Neural crest cell (in vitro differentiated cells): Measurements from ENCODE around the gene RXRB. TPM values are rescaled to one million over a fixed set of nuclear protein-coding genes. Genes with fewer than 3 reads are reported as not detected.

Experiments used
- DNase-seq: peaks from one replicate; pipeline ENCODE4 v3.0.0; 2021; ENCODE audit warnings: low read depth, mixed read lengths, low spot score
- H3K27ac Mint-ChIP-seq: one replicate; pipeline ENCODE4 v1.8.0; 2021; ENCODE audit warnings: mild to moderate bottlenecking, mixed read lengths; ENCODE audit not compliant: unreplicated experiment
- H3K27me3 Mint-ChIP-seq: 2 replicates; pipeline ENCODE4 v1.8.0; 2021; ENCODE audit warnings: low read depth, mild to moderate bottlenecking, mixed read lengths
- H3K36me3 Mint-ChIP-seq: 2 replicates; pipeline ENCODE4 v1.8.0; 2021; ENCODE audit warnings: low read depth, mild to moderate bottlenecking, mixed read lengths
- H3K4me1 Mint-ChIP-seq: 2 replicates; pipeline ENCODE4 v1.8.0; 2021; ENCODE audit warnings: mixed read lengths
- H3K4me3 Mint-ChIP-seq: one replicate; pipeline ENCODE4 v1.8.0; 2021; ENCODE audit warnings: mild to moderate bottlenecking, mixed read lengths
- H3K9me3 Mint-ChIP-seq: 2 replicates; pipeline ENCODE4 v1.8.0; 2021; ENCODE audit warnings: mixed read lengths
- CTCF ChIP-seq: fragments of 200-600 bp; sonication (generic); conservative IDR thresholded peaks from 2 replicates; pipeline ENCODE4 v1.5.0; 2021; ENCODE audit warnings: antibody characterized with exemption, mild to moderate bottlenecking
- total RNA-seq: library from RNA; stranded (reverse); gene quantifications from 2 replicates; pipeline ENCODE4 v1.2.1, GENCODE V29; 2021

Gene RXRB
- total RNA-seq, 1 donor from 2014 or later, result 33.1 TPM

DNA sequence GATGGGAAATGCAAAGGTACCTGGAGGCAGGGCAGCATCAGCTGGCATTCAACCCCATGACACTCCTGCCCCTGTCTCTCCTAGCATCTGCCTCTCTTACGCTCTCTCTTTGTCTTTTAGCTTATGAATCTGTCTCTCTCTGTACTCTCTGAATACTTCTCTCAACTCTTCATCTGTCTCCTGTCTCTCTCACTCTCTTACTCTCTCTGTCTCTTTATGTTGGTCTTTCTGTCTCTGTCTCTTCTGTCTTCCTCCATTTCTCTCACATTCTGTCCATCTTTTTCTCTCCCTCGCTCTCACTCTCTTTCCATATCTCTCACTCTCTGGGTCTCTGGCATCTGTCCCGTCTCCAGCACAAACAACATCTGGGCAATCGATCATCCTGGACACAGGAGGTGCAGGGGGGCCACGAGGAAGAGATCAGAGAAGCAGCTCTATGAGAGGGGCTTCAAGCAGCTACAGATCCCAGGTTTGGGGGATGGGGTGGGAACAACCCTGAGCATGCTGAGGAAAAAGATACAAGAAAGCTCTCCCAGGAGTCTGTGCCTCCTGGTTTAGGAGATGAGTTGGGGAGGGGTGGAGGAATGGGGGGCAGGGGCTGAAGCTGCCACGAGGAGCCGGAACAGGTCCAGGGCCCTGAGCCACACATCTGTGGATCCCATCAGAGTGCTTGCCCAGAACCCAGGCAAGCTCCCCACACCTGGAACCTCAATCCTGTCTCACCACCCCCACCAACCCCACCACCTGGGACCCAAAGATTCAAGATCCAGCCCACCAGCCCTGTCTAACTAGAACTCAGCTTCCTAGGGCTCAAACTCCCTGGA is 10.6 kb downstream of the RXRB start:
- no peaks in the 10 kb centered on the region for H3K9me3 Mint-ChIP-seq
- no peak for DNase-seq
- no peak overlapping the region for H3K27ac Mint-ChIP-seq
- no peak for TF ChIP-seq CTCF
- peaks cover 35% of the 10 kb centered on the region for H3K4me1 Mint-ChIP-seq
- H3K36me3 Mint-ChIP-seq, result peaks cover 4% of the 10 kb centered on the region
- peak overlapping the region; percentile 17 for H3K4me3 Mint-ChIP-seq
- peaks cover 54% of the 10 kb centered on the region for H3K27me3 Mint-ChIP-seq

DNA sequence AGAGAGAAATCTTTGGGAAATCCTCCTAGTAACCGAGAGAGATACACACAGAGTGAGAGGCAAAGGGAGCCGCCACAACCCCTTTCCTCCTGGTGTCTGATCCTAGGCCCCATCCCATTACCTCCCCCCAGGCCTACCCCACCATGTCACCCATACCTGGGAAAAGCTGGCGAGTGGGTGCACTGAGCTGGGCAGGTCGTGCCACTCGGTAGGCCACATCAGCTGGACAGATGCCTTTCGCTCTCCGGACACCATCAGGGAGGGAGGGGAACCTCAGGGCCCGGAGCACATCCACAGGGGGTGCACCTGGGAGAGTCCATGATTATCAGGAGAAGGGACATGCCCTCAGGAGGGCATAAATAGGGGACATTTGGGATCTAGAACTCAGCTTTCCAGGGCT is 11.3 kb downstream of the RXRB start:
- peaks cover 4% of the 10 kb centered on the region for H3K9me3 Mint-ChIP-seq
- peaks cover 57% of the 10 kb centered on the region for H3K27me3 Mint-ChIP-seq
- peaks cover 35% of the 10 kb centered on the region for H3K4me1 Mint-ChIP-seq
- H3K36me3 Mint-ChIP-seq, result peaks cover 2% of the 10 kb centered on the region
- DNase-seq, result no peak
- no peak overlapping the region for H3K27ac Mint-ChIP-seq
- H3K4me3 Mint-ChIP-seq, result no peak overlapping the region
- TF ChIP-seq CTCF, result no peak

- Mint-ChIP-seq H3K27me3 (peaks cover 48% of the 10 kb centered on the region), H3K4me1 (peaks cover 29% of the 10 kb centered on the region), H3K4me3 (no peak overlapping the region), H3K9me3 (peaks cover 7% of the 10 kb centered on the region), H3K36me3 (peaks cover 2% of the 10 kb centered on the region), H3K27ac (no peak overlapping the region)
- no peak for DNase-seq
- TF ChIP-seq CTCF, result no peak
Measured at GRCh38 chr6:33187809-33188208, 12.7 kb downstream of the RXRB start.

GRCh38 chr6:33185654-33186187 is 14.7 kb downstream of the RXRB start:
- DNase-seq, result no peak
- Mint-ChIP-seq H3K9me3 (peaks cover 7% of the 10 kb centered on the region), H3K36me3 (peaks cover 2% of the 10 kb centered on the region), H3K27me3 (peaks cover 28% of the 10 kb centered on the region), H3K4me3 (no peak overlapping the region), H3K4me1 (peaks cover 15% of the 10 kb centered on the region), H3K27ac (no peak overlapping the region)
- no peak for TF ChIP-seq CTCF

- Mint-ChIP-seq H3K9me3 (peaks cover 7% of the 10 kb centered on the region), H3K4me1 (peaks cover 9% of the 10 kb centered on the region)
- TF ChIP-seq CTCF, result no peak
Measured at GRCh38 chr6:33185190-33185589, 15.3 kb downstream of the RXRB start.

More at GRCh38 chr6:33185190-33185589, 15.3 kb downstream of the RXRB start:
- peaks cover 2% of the 10 kb centered on the region for H3K36me3 Mint-ChIP-seq
- H3K27ac Mint-ChIP-seq, result no peak overlapping the region
- peaks cover 24% of the 10 kb centered on the region for H3K27me3 Mint-ChIP-seq
- H3K4me3 Mint-ChIP-seq, result no peak overlapping the region
- DNase-seq, result no peak
